GM12891 (cell line): ENCODE measurements around the gene NPHS1.

ENCODE experiments used
- POLR2A ChIP-seq: IDR thresholded peaks from 2 replicates; pipeline ENCODE4 v1.6.1; 2011; ENCODE audit warnings: low read depth, low read length, control low read depth
- POLR2AphosphoS5 ChIP-seq: IDR thresholded peaks from 2 replicates; pipeline ENCODE4 v1.6.1; 2011; ENCODE audit warnings: low read depth, low read length, control low read depth
- POU2F2 ChIP-seq: IDR thresholded peaks from 2 replicates; pipeline ENCODE4 v1.6.1; 2011; ENCODE audit warnings: low read depth, mild to moderate bottlenecking, control low read depth, low read length, moderate library complexity
- SPI1 ChIP-seq: IDR thresholded peaks from 2 replicates; pipeline ENCODE4 v1.6.1; 2011; ENCODE audit warnings: low read depth, low read length, control low read depth

DNA sequence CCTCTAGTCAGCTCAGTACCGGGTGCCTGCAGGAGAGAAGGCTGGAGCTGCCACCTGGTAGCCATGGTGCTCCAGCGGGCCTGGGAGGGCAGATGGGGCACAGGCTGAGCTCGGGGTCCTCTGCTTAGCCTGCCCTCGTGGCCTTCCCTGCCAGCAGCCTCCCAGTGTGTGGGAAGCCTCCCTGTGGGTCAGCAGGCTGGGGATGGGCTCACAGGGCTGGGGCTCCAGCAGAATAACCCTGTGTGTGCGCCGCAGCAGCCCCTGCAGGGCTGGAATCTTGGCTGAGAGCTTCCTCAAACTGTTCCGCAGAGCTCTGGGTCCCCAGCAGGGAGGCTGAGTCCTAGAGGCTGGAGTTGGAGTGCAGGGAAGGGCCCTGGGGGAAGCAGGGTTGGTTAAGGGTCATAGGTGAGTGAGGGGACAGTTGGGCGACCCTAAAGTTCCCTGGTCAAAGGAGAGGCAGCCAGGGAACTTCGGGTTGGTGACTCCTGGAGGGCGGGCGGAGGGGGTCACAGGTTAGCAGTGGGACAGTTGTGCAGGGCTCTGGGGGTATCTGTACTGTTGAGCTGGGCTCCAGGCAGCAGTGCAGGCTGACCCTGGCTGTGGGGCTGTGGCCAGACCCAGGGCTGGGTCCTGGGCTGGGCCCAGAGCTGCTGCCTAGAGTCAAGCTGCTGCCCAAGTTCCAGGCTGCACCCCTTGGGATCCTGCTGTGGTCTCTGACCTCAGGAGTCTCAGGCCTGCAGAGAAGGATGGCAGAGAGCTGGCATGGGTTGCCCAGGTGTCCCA, 62.9 kb downstream of the NPHS1 start:
- TF ChIP-seq POLR2AphosphoS5 (no peak), POLR2A (no peak), SPI1 (no peak), POU2F2 (no peak)
